Stomach (tissue), 4 donors: ENCODE results near the gene HSF4.

Experiments
- EP300 ChIP-seq: sonication (generic); formaldehyde crosslinking; IDR thresholded peaks from one replicate; pipeline ENCODE4 v1.6.1; 2017; ENCODE audit warnings: antibody characterized with exemption
- POLR2A ChIP-seq, 4 donors: fragments of 450-650 bp; IDR thresholded peaks; one replicate each; pipeline ENCODE4 v1.6.1; 2016; ENCODE audit warnings: antibody characterized with exemption in 4 of 4, control low read depth in 2 of 4, mild to moderate bottlenecking in 1 of 4, moderate library complexity in 1 of 4
- POLR2AphosphoS5 ChIP-seq, 3 donors: sonication (generic); formaldehyde crosslinking; IDR thresholded peaks; one replicate each; pipeline ENCODE4 v1.6.1; 2016; ENCODE audit warnings: antibody characterized with exemption in 3 of 3
- TF ChIP-seq, protein P1 (sequence below), 7 experiments: fragments of 450-650 bp in 4 of 7; fragments of 200-600 bp in 3 of 7; sonication (generic) in 3 of 7; IDR thresholded peaks; one replicate each; pipeline ENCODE4 v1.5.1; 2016 to 2019; ENCODE audit warnings: antibody characterized with exemption in 7 of 7, control low read depth in 2 of 7, mild to moderate bottlenecking in 1 of 7

DNA sequence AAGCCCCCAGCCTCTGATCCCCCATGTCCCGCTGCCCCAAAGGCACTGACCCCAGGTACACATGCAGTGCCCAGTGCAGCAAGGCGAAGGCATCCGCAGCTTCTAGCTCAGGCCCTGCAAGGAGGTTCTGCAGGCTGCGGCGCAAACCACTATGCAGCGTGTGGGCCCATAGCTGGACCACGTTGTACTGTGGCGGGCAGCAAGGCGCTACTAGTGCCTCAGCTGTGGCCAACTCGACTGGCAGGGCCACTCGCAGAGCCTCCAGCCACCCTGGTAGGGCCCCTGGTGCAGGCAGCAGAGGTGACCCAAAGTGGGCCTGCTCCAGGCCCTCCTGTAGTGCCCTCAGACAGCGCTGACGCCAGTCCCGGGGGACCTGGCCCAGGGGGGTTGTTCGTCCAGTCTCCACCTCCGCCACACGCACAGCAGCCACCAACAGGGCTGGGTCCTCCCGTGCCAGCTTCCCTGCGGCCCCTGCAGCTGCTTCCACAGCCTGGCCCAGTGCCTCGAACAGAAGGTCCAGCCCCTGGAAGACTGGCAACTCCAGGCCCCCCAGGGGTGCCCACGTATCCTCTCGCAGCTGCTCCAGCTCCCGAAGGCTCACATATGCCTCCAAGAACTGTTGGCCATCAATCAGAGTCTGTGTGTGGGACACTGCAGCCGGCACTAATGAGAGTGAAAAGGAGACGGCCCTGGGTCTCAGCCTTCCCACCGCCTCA lies 22.8 kb downstream of the HSF4 start:
- TF ChIP-seq, protein P1, sequence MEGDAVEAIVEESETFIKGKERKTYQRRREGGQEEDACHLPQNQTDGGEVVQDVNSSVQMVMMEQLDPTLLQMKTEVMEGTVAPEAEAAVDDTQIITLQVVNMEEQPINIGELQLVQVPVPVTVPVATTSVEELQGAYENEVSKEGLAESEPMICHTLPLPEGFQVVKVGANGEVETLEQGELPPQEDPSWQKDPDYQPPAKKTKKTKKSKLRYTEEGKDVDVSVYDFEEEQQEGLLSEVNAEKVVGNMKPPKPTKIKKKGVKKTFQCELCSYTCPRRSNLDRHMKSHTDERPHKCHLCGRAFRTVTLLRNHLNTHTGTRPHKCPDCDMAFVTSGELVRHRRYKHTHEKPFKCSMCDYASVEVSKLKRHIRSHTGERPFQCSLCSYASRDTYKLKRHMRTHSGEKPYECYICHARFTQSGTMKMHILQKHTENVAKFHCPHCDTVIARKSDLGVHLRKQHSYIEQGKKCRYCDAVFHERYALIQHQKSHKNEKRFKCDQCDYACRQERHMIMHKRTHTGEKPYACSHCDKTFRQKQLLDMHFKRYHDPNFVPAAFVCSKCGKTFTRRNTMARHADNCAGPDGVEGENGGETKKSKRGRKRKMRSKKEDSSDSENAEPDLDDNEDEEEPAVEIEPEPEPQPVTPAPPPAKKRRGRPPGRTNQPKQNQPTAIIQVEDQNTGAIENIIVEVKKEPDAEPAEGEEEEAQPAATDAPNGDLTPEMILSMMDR (IDR thresholded peaks at IDR 0.05), result no peak
- TF ChIP-seq POLR2A (IDR thresholded peaks at IDR 0.05), result no peak
- no peak for TF ChIP-seq EP300
- no peak for TF ChIP-seq POLR2AphosphoS5 (IDR thresholded peaks at IDR 0.05)
